WTC11 (cell line): ENCODE data around the gene PROM2.

Experiments used
- IRF2 ChIP-seq: sonication (generic); formaldehyde crosslinking; IDR thresholded peaks from 2 replicates; pipeline ENCODE4 v1.8.0; 2022; ENCODE audit warnings: low read depth, missing genetic modification reagents, borderline replicate concordance
- RELA ChIP-seq: sonication (generic); formaldehyde crosslinking; IDR thresholded peaks from 2 replicates; pipeline ENCODE4 v1.8.1; 2022; ENCODE audit warnings: missing genetic modification reagents, mild to moderate bottlenecking, borderline replicate concordance
- ZNF219 ChIP-seq: sonication (generic); formaldehyde crosslinking; IDR thresholded peaks from 2 replicates; pipeline ENCODE4 v1.8.0; 2023; ENCODE audit warnings: missing genetic modification reagents, mild to moderate bottlenecking, borderline replicate concordance
- ZNF317 ChIP-seq: sonication (generic); formaldehyde crosslinking; IDR thresholded peaks from 2 replicates; pipeline ENCODE4 v1.8.1; 2023; ENCODE audit warnings: low read depth, mild to moderate bottlenecking, moderate library complexity, missing genetic modification reagents, borderline replicate concordance
- TF ChIP-seq, protein P1 (sequence below): sonication (generic); formaldehyde crosslinking; IDR thresholded peaks from 2 replicates; pipeline ENCODE4 v1.8.1; 2022; ENCODE audit warnings: low read depth, mild to moderate bottlenecking, moderate library complexity, missing genetic modification reagents, borderline replicate concordance
- TF ChIP-seq, protein P2 (sequence below): sonication (generic); formaldehyde crosslinking; IDR thresholded peaks from 2 replicates; pipeline ENCODE4 v1.8.0; 2022; ENCODE audit warnings: mild to moderate bottlenecking, missing genetic modification reagents
- TF ChIP-seq, protein P3 (sequence below): sonication (generic); formaldehyde crosslinking; IDR thresholded peaks from 2 replicates; pipeline ENCODE4 v1.8.1; 2022; ENCODE audit warnings: low read depth, missing genetic modification reagents, borderline replicate concordance
- TF ChIP-seq, protein P4 (sequence below): sonication (generic); formaldehyde crosslinking; IDR thresholded peaks from 2 replicates; pipeline ENCODE4 v1.8.1; 2023; ENCODE audit warnings: mild to moderate bottlenecking, moderate library complexity, missing genetic modification reagents
- TF ChIP-seq, protein P5 (sequence below): fragments of 200-600 bp; IDR thresholded peaks from 2 replicates; pipeline ENCODE4 v1.8.0; 2022; ENCODE audit warnings: antibody characterized with exemption

DNA sequence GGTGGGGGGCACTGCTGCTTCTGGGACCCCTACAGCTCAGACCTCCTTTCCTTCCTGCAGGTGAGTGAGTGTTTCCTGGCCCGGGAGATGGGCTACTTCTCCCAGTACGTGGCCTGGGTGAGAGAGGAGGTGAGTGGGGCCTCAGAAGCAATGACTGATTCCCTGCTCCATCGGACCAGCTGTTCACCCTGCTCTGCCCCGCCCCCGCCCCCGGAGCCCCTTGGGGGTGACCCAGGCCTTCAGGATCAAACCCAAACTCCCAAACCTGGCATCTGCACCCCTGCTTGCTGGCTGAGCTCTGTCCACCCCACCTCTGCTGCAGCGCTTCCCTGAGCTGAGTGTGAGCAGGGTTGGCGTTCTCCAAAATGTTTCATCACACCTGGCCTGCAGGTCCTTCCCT is 13.1 kb downstream of the PROM2 start:
- TF ChIP-seq, protein P1, sequence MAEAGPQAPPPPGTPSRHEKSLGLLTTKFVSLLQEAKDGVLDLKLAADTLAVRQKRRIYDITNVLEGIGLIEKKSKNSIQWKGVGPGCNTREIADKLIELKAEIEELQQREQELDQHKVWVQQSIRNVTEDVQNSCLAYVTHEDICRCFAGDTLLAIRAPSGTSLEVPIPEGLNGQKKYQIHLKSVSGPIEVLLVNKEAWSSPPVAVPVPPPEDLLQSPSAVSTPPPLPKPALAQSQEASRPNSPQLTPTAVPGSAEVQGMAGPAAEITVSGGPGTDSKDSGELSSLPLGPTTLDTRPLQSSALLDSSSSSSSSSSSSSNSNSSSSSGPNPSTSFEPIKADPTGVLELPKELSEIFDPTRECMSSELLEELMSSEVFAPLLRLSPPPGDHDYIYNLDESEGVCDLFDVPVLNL (CRISPR knock-in tag), result no peak
- TF ChIP-seq, protein P2, sequence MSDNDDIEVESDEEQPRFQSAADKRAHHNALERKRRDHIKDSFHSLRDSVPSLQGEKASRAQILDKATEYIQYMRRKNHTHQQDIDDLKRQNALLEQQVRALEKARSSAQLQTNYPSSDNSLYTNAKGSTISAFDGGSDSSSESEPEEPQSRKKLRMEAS (CRISPR knock-in tag), result no peak
- TF ChIP-seq RELA (CRISPR knock-in tag) (no peak), ZNF317 (CRISPR knock-in tag) (no peak), IRF2 (CRISPR knock-in tag) (no peak), ZNF219 (no peak)
- TF ChIP-seq, protein P3, sequence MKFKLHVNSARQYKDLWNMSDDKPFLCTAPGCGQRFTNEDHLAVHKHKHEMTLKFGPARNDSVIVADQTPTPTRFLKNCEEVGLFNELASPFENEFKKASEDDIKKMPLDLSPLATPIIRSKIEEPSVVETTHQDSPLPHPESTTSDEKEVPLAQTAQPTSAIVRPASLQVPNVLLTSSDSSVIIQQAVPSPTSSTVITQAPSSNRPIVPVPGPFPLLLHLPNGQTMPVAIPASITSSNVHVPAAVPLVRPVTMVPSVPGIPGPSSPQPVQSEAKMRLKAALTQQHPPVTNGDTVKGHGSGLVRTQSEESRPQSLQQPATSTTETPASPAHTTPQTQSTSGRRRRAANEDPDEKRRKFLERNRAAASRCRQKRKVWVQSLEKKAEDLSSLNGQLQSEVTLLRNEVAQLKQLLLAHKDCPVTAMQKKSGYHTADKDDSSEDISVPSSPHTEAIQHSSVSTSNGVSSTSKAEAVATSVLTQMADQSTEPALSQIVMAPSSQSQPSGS (CRISPR knock-in tag), result no peak
- TF ChIP-seq, protein P4, sequence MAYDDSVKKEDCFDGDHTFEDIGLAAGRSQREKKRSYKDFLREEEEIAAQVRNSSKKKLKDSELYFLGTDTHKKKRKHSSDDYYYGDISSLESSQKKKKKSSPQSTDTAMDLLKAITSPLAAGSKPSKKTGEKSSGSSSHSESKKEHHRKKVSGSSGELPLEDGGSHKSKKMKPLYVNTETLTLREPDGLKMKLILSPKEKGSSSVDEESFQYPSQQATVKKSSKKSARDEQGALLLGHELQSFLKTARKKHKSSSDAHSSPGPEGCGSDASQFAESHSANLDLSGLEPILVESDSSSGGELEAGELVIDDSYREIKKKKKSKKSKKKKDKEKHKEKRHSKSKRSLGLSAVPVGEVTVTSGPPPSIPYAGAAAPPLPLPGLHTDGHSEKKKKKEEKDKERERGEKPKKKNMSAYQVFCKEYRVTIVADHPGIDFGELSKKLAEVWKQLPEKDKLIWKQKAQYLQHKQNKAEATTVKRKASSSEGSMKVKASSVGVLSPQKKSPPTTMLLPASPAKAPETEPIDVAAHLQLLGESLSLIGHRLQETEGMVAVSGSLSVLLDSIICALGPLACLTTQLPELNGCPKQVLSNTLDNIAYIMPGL, result no peak
- TF ChIP-seq, protein P5, sequence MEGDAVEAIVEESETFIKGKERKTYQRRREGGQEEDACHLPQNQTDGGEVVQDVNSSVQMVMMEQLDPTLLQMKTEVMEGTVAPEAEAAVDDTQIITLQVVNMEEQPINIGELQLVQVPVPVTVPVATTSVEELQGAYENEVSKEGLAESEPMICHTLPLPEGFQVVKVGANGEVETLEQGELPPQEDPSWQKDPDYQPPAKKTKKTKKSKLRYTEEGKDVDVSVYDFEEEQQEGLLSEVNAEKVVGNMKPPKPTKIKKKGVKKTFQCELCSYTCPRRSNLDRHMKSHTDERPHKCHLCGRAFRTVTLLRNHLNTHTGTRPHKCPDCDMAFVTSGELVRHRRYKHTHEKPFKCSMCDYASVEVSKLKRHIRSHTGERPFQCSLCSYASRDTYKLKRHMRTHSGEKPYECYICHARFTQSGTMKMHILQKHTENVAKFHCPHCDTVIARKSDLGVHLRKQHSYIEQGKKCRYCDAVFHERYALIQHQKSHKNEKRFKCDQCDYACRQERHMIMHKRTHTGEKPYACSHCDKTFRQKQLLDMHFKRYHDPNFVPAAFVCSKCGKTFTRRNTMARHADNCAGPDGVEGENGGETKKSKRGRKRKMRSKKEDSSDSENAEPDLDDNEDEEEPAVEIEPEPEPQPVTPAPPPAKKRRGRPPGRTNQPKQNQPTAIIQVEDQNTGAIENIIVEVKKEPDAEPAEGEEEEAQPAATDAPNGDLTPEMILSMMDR, result no peak
